ENCODE results near the gene PDPN.
A peak's percentile ranks its signal among the peaks of the same experiment; 100 is the strongest.

The PDPN gene

DNA sequence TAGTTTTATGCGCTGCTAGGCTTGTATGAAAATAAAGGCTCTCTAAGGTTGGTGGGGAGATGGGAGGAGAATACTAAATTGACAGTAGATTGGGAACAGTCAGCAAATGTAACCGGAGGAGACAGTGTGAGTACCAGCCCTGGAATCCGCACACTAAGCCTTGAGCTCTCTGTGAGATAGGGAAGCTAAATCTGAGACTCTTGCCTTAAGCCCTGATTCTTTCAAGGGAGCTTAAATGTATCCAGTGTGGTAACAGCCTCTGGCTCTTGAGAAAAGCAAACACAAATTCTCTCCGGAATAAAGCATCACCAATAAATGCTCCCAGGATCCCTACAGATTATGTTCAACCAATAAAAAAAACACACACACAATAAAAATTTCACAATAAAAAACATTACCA is 33.0 kb upstream of the PDPN start:
- H3K27ac ChIP-seq (ENCODE audit: extremely low read depth, low read depth, low read length) = no peak overlapping the region
- ChIA-PET POLR2A (no interaction called here), CTCF (interaction anchor here (0.6 kb wide), 1 partner anchor 10 kb away, joined by 4 read pairs; no protein-coding TSS in a partner anchor)
- H3K36me3 ChIP-seq (ENCODE audit: control insufficient read depth in 2 of 2, insufficient read depth in 1 of 2, low read length in 2 of 2) = no peaks in the 10 kb centered on the region
- H3K4me1 ChIP-seq (ENCODE audit: control insufficient read depth, insufficient read depth, low read length) = 0 out of 2 replicates have a peak, but pooled peaks cover 2% of the 10 kb centered on the region
- TF ChIP-seq TRIM28 (IDR thresholded peaks at IDR 0.05; ENCODE audit: borderline replicate concordance, low read length) (peak; percentile 65; the same call in 1 of the 2 replicates), SETDB1 (IDR thresholded peaks at IDR 0.05; ENCODE audit: insufficient read length, low read length) (peak; percentile 39), ZBTB20 (tag by site-specific recombination; IDR thresholded peaks at IDR 0.05) (0 out of 2 replicates have a peak, but pooled peaks have one; percentile 28), ZNF341 (tag by site-specific recombination; IDR thresholded peaks at IDR 0.05; ENCODE audit: low read depth) (peak; percentile 29; the same call in 1 of the 2 replicates), ZNF16 (tag by site-specific recombination; IDR thresholded peaks at IDR 0.05; ENCODE audit: low read depth) (no peak)
- H3K9me3 ChIP-seq (ENCODE audit: control insufficient read depth, insufficient read depth, low read depth, low read length) = no peaks in the 10 kb centered on the region
- no peak overlapping the region for H3K4me3 ChIP-seq (ENCODE audit: low read depth, low read length)

DNA sequence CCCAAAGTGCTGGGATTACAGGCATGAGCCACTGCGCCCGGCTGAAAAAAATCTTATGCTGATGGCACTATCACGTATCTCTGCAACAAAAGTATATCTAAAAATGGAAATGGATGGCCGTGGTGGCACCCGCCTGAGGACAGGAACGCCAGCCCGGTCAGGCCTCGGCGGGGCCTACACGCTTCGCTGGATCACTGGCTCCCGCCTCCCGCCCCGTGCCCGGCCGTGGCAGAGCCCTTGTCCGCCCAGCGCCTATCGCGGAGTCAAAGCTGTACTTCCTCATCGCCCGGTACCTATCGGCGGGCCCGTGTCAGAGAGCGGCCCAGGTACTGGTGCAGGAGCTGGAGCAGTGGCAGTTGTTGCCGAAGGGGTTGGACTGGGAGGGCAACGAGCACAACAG is 28.8 kb upstream of the PDPN start:
- TF ChIP-seq ZSCAN30 (tag by site-specific recombination; IDR thresholded peaks at IDR 0.05) = no peak
- TF ChIP-seq ZNF585B (tag by site-specific recombination; IDR thresholded peaks at IDR 0.05) = no peak
- no peak for TF ChIP-seq ZNF211 (tag by site-specific recombination; IDR thresholded peaks at IDR 0.05; ENCODE audit: low read depth)
- TF ChIP-seq, protein P1, sequence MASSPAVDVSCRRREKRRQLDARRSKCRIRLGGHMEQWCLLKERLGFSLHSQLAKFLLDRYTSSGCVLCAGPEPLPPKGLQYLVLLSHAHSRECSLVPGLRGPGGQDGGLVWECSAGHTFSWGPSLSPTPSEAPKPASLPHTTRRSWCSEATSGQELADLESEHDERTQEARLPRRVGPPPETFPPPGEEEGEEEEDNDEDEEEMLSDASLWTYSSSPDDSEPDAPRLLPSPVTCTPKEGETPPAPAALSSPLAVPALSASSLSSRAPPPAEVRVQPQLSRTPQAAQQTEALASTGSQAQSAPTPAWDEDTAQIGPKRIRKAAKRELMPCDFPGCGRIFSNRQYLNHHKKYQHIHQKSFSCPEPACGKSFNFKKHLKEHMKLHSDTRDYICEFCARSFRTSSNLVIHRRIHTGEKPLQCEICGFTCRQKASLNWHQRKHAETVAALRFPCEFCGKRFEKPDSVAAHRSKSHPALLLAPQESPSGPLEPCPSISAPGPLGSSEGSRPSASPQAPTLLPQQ (tag by site-specific recombination; IDR thresholded peaks at IDR 0.05) = no peak
- TF ChIP-seq, protein P2, sequence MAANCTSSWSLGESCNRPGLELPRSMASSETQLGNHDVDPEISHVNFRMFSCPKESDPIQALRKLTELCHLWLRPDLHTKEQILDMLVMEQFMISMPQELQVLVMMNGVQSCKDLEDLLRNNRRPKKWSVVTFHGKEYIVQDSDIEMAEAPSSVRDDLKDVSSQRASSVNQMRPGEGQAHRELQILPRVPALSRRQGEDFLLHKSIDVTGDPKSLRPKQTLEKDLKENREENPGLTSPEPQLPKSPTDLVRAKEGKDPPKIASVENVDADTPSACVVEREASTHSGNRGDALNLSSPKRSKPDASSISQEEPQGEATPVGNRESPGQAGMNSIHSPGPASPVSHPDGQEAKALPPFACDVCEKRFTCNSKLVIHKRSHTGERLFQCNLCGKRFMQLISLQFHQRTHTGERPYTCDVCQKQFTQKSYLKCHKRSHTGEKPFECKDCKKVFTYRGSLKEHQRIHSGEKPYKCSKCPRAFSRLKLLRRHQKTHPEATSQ (tag by site-specific recombination; IDR thresholded peaks at IDR 0.05) = no peak
- TF ChIP-seq IKZF3 (tag by site-specific recombination; IDR thresholded peaks at IDR 0.05) = no peak
- Histone ChIP-seq H3K9me3 (ENCODE audit: control insufficient read depth, insufficient read depth, low read depth, low read length) (no peaks in the 10 kb centered on the region), H3K27ac (ENCODE audit: extremely low read depth, low read depth, low read length) (no peak overlapping the region), H3K4me1 (ENCODE audit: control insufficient read depth, insufficient read depth, low read length) (0 out of 2 replicates have a peak, but pooled peaks cover 2% of the 10 kb centered on the region), H3K4me3 (ENCODE audit: low read depth, low read length) (no peak overlapping the region), H3K36me3 (ENCODE audit: control insufficient read depth in 2 of 2, insufficient read depth in 1 of 2, low read length in 2 of 2) (no peaks in the 10 kb centered on the region)
- ChIA-PET POLR2A (no interaction called here), CTCF (no interaction called here)

DNA sequence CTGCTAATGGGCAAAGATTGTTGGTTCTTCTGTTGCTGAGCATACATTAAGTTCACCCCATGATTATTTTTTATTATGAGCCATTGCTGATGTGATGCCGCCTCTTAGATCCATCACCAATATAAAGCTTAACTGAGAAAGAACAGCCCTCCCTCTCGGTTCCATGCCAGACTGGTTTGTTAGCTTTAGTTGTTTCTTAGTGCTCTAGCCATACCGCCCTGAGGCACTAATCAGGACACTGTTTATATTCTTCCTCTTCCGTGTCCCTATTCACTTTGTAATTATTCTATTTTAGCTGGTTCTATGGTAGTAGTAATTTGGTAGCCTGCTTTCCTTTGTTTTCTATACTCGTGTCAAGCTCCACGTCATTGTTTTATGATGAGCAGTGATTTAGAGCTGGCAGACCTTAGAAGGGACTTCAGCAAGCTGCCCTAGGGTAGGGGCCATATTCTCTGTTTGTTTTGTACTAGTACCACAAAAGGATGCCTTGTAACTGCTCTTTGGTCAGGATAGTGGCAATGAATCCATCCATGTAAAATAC is 27.3 kb upstream of the PDPN start:
- POLR2A ChIA-PET = no interaction called here
- H3K4me3 ChIP-seq (ENCODE audit: low read depth, low read length) = no peak overlapping the region

More for the DNA sequence above, 27.3 kb upstream of the PDPN start:
- H3K4me1 ChIP-seq (ENCODE audit: control insufficient read depth, insufficient read depth, low read length) = no peaks in the 10 kb centered on the region
- no peak for TF ChIP-seq BCL11A (tag by site-specific recombination; IDR thresholded peaks at IDR 0.05; ENCODE audit: low read depth)
- no peak for TF ChIP-seq HOXC10 (CRISPR knock-in tag; IDR thresholded peaks at IDR 0.05)
- TF ChIP-seq, protein P3, sequence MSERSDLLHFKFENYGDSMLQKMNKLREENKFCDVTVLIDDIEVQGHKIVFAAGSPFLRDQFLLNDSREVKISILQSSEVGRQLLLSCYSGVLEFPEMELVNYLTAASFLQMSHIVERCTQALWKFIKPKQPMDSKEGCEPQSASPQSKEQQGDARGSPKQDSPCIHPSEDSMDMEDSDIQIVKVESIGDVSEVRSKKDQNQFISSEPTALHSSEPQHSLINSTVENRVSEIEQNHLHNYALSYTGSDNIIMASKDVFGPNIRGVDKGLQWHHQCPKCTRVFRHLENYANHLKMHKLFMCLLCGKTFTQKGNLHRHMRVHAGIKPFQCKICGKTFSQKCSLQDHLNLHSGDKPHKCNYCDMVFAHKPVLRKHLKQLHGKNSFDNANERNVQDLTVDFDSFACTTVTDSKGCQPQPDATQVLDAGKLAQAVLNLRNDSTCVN (tag by site-specific recombination; optimal IDR thresholded peaks at IDR 0.05) = no peak
- no peak for TF ChIP-seq SCRT1 (tag by site-specific recombination; IDR thresholded peaks at IDR 0.05; ENCODE audit: borderline replicate concordance)
- TF ChIP-seq ZNF366 (tag by site-specific recombination; conservative IDR thresholded peaks at IDR 0.05) = no peak
- TF ChIP-seq GFI1B (tag by site-specific recombination; IDR thresholded peaks at IDR 0.05) = no peak
- TF ChIP-seq ZNF10 (tag by site-specific recombination; IDR thresholded peaks at IDR 0.05) = no peak
- peak; percentile 79 for TF ChIP-seq SETDB1 (IDR thresholded peaks at IDR 0.05; ENCODE audit: insufficient read length, low read length)
- no peak for TF ChIP-seq ZFP41 (tag by site-specific recombination; IDR thresholded peaks at IDR 0.05; ENCODE audit: borderline replicate concordance)
- TF ChIP-seq ZNF707 (tag by site-specific recombination; IDR thresholded peaks at IDR 0.05) = no peak
- TF ChIP-seq, protein P4, sequence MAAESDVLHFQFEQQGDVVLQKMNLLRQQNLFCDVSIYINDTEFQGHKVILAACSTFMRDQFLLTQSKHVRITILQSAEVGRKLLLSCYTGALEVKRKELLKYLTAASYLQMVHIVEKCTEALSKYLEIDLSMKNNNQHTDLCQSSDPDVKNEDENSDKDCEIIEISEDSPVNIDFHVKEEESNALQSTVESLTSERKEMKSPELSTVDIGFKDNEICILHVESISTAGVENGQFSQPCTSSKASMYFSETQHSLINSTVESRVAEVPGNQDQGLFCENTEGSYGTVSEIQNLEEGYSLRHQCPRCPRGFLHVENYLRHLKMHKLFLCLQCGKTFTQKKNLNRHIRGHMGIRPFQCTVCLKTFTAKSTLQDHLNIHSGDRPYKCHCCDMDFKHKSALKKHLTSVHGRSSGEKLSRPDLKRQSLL (tag by site-specific recombination; IDR thresholded peaks at IDR 0.05) = no peak
- no peak for TF ChIP-seq ZNF48 (tag by site-specific recombination; IDR thresholded peaks at IDR 0.05)
- TF ChIP-seq TRIM28 (IDR thresholded peaks at IDR 0.05; ENCODE audit: borderline replicate concordance, low read length) = peak; percentile 82
- TF ChIP-seq SP7 (tag by site-specific recombination; IDR thresholded peaks at IDR 0.05) = no peak
- H3K27ac ChIP-seq (ENCODE audit: extremely low read depth, low read depth, low read length) = no peak overlapping the region
- H3K36me3 ChIP-seq (ENCODE audit: control insufficient read depth in 2 of 2, insufficient read depth in 1 of 2, low read length in 2 of 2) = no peaks in the 10 kb centered on the region
- CTCF ChIA-PET = no interaction called here
- H3K9me3 ChIP-seq (ENCODE audit: control insufficient read depth, insufficient read depth, low read depth, low read length) = no peaks in the 10 kb centered on the region

Measured in HEK293 (cell line).